DND-41 (cell line): Measurements from ENCODE around the gene SIPA1L3.

ENCODE experiments used
- ATAC-seq: fragments of 200-7000 bp; cut with Tn5 transposase; 3 replicates; pipeline ENCODE4 v1.9.1; 2021; ENCODE audit warnings: low read depth; ENCODE audit not compliant: insufficient read depth
- DNase-seq: peaks from one replicate; pipeline ENCODE4 v3.0.0-alpha.2; 2020
- H2AFZ ChIP-seq: 2 replicates; pipeline ENCODE4 v1.6.0; 2012; ENCODE audit warnings: low read depth, low read length
- H3K27ac ChIP-seq: 2 replicates; pipeline ENCODE4 v1.5.1; 2012; ENCODE audit warnings: low read length, inconsistent platforms
- H3K27me3 ChIP-seq: fragments of 200-600 bp; sonication (generic); 2 replicates; pipeline ENCODE4 v1.6.0; 2012; ENCODE audit warnings: low read length, mild to moderate bottlenecking, inconsistent platforms; ENCODE audit not compliant: insufficient read depth, poor library complexity
- H3K36me3 ChIP-seq: 2 replicates; pipeline ENCODE4 v1.5.1; 2012; ENCODE audit warnings: low read length, inconsistent platforms; ENCODE audit not compliant: insufficient read depth
- H3K4me1 ChIP-seq: 2 replicates; pipeline ENCODE4 v1.5.1; 2012; ENCODE audit warnings: mild to moderate bottlenecking, low read length; ENCODE audit not compliant: insufficient read depth
- H3K4me2 ChIP-seq: 2 replicates; pipeline ENCODE4 v1.6.0; 2012; ENCODE audit warnings: mild to moderate bottlenecking, moderate library complexity, low read length, inconsistent platforms; ENCODE audit not compliant: insufficient read depth
- H3K4me3 ChIP-seq, 2 experiments: fragments of 200-600 bp in 1 of 2; shearing (Covaris generic) in 1 of 2; 2 replicates each; pipeline ENCODE4 v1.5.1; 2012 to 2016; ENCODE audit warnings: inconsistent platforms in 2 of 2, low read length in 2 of 2, mild to moderate bottlenecking in 2 of 2, low read depth in 1 of 2, moderate library complexity in 1 of 2
- H3K79me2 ChIP-seq: 2 replicates; pipeline ENCODE4 v1.6.0; 2012; ENCODE audit warnings: low read length, inconsistent platforms; ENCODE audit not compliant: insufficient read depth
- H3K9ac ChIP-seq: 2 replicates; pipeline ENCODE4 v1.6.0; 2012; ENCODE audit warnings: low read depth, mild to moderate bottlenecking, inconsistent platforms, low read length, moderate library complexity
- H3K9me3 ChIP-seq: 2 replicates; pipeline ENCODE4 v1.5.1; 2012; ENCODE audit warnings: low read length, moderate library complexity, mild to moderate bottlenecking, inconsistent platforms; ENCODE audit not compliant: insufficient read depth, severe bottlenecking
- H4K20me1 ChIP-seq: 2 replicates; pipeline ENCODE4 v1.6.0; 2012; ENCODE audit warnings: low read length; ENCODE audit not compliant: insufficient read depth
- EZH2 ChIP-seq: IDR thresholded peaks from 3 replicates; pipeline ENCODE4 v1.6.1; 2012; ENCODE audit warnings: borderline replicate concordance, low read depth, mild to moderate bottlenecking, moderate library complexity, low read length, inconsistent platforms; ENCODE audit not compliant: severe bottlenecking
- TF ChIP-seq, protein P1 (sequence below): IDR thresholded peaks from 2 replicates; pipeline ENCODE4 v1.5.1; 2012; ENCODE audit warnings: borderline replicate concordance, low read length, moderate library complexity, mild to moderate bottlenecking; ENCODE audit not compliant: poor library complexity, severe bottlenecking; ENCODE audit errors: extremely low read depth

Gene SIPA1L3

DNA sequence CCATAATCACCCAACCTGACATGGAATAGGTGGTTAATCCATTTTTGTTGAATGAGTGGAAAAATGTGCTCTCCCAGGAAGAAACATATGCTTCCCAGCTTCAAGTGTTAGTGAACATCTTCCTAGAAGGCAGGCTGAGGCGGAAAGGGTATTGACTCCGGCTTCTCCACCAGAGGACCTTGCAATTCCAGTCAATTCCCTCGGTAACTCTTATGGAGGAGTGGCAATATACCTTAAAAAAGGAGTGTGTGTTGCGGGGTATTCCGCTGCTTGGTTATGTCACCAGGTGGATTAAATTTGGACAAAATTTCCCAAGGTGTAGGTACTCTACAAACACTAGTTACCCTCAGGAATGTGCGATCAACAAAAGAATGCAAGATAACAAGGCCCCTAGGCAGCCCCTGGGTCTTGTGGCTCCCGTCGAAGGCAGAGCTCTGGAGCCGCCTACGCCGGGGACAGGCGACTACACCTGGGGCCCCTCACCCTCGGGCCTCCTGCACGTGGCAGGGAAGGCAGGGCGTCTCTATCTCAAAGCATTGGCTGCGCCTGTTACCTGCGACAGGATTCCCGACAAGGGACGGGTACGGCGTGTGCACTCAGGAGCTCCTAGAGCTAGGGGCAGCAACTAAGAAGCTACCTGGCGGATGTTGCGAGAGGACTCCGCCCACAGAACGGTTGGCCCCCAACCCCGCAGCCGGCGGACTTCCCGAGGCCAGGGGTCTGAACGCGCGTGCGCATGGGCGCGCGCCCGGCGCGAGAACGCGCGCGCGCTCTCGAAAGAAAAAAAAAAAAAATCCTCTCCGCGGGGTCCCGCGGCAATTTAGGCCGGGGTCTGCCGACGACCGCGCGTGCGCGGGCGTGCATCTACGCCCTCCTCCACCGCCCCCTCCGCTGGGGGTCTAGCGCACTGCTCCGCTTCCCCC is 801 bp upstream of the SIPA1L3 start, which contains the start of gene WDR87:
WDR87 (minus strand) TSS at position 649 of the 923 bp plus-strand sequence. CDS start 8,355 bp downstream, outside the sequence.
- peaks cover 5% of the 10 kb centered on the region; the same call in 1 of the 2 replicates for H4K20me1 ChIP-seq
- no peaks in the 10 kb centered on the region for H3K36me3 ChIP-seq
- peak within 1 kb of the TSS; percentile 95 for H2AFZ ChIP-seq
- peaks cover 26% of the 10 kb centered on the region for H3K4me1 ChIP-seq
- no peaks in the 10 kb centered on the region for H3K27me3 ChIP-seq
- H3K9ac ChIP-seq = peak within 1 kb of the TSS; percentile 72
- no peak for DNase-seq
- TF ChIP-seq EZH2 = no peak
- no peak; the same call in 2 of the 3 replicates for ATAC-seq
- peak within 1 kb of the TSS; percentile 72 for H3K4me2 ChIP-seq
- H3K79me2 ChIP-seq = peaks cover 26% of the 10 kb centered on the region
- H3K4me3 ChIP-seq = peak within 1 kb of the TSS; percentile 56 to 82; a peak in 3 of 4 replicates
- H3K27ac ChIP-seq = peak within 1 kb of the TSS; percentile 86
- H3K9me3 ChIP-seq = no peaks in the 10 kb centered on the region

DNA sequence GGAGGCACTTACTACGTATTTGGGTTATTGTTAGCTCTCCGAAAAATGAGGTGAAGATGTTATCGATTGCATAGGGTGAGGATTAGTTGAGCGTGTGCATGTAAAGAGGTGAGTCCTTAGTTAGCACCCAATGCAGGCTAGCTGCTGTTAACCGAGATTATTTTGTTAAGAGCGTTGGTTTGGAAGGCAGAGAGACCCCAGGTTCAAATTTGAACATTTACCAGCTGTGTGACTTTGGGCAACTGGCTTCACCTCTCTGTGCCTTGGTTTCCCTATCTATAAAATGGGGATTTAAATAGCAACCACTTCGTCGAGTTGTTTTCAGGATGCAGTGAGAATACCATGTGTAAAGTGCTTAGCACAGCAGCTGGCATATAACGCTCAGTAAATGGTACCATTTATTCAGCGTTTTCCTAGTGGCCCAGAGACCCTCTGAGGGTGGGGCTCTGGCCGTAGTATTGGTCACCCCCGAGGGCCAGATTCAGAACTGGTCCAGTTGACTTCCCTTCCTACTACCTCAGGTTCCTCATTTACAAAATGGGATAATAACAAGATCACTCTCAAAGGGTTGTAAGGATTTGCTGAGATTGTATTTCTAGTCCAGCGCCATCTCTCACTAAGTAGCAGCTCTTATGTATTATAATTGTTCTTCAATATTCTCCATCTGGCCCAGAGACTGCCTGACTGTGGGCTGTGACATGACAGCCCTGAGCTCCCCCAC is 887 bp downstream of the SIPA1L3 start:
- H2AFZ ChIP-seq = peak overlapping the region; percentile 80
- H3K4me1 ChIP-seq = peaks cover 26% of the 10 kb centered on the region
- DNase-seq (no peak), ATAC-seq (no peak)
- H3K36me3 ChIP-seq = no peaks in the 10 kb centered on the region
- H3K27me3 ChIP-seq = no peaks in the 10 kb centered on the region
- H3K4me3 ChIP-seq = peak overlapping the region; percentile 56 to 82; a peak in 3 of 4 replicates
- peak overlapping the region; percentile 57 for H3K27ac ChIP-seq
- peaks cover 5% of the 10 kb centered on the region; the same call in 1 of the 2 replicates for H4K20me1 ChIP-seq
- H3K4me2 ChIP-seq = peak overlapping the region; percentile 72
- H3K79me2 ChIP-seq = peaks cover 30% of the 10 kb centered on the region
- no peaks in the 10 kb centered on the region for H3K9me3 ChIP-seq
- no peak for TF ChIP-seq EZH2
- TF ChIP-seq, protein P1, sequence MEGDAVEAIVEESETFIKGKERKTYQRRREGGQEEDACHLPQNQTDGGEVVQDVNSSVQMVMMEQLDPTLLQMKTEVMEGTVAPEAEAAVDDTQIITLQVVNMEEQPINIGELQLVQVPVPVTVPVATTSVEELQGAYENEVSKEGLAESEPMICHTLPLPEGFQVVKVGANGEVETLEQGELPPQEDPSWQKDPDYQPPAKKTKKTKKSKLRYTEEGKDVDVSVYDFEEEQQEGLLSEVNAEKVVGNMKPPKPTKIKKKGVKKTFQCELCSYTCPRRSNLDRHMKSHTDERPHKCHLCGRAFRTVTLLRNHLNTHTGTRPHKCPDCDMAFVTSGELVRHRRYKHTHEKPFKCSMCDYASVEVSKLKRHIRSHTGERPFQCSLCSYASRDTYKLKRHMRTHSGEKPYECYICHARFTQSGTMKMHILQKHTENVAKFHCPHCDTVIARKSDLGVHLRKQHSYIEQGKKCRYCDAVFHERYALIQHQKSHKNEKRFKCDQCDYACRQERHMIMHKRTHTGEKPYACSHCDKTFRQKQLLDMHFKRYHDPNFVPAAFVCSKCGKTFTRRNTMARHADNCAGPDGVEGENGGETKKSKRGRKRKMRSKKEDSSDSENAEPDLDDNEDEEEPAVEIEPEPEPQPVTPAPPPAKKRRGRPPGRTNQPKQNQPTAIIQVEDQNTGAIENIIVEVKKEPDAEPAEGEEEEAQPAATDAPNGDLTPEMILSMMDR = no peak
- H3K9ac ChIP-seq = peak overlapping the region; percentile 72

DNA sequence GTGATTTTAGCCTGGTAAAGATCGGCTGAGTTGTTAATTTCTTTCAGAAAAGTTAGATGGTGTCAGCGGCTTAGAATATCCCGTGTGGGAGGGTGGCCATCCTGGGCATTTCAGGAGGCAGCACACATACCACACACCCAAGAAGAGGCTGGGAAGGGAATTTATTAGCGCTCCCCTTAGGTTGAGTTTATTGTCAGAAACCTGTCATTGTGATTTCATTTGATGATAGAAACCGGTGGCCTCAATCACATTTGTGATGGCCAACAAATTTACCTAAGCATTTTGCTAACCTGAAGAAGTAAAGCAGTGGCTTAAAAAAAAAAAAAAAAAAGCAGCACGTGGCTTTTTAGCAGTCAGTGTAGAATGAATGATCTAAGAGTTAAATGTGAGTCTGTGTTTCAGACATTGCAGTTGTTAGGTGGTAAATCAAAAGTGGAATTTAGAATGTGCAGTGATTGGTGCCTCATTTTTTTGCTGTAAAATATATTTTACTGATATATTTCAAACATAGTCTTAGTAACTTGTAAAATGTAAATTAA is 2.7 kb downstream of the SIPA1L3 start:
- H3K9ac ChIP-seq = no peak overlapping the region

More for the DNA sequence above, 2.7 kb downstream of the SIPA1L3 start:
- DNase-seq (no peak), ATAC-seq (no peak)
- H4K20me1 ChIP-seq = peaks cover 5% of the 10 kb centered on the region; the same call in 1 of the 2 replicates
- H3K36me3 ChIP-seq = no peaks in the 10 kb centered on the region
- no peak overlapping the region for H3K27ac ChIP-seq
- peaks cover 33% of the 10 kb centered on the region for H3K79me2 ChIP-seq
- no peaks in the 10 kb centered on the region for H3K9me3 ChIP-seq
- H3K4me3 ChIP-seq = no peak overlapping the region
- no peak overlapping the region for H3K4me2 ChIP-seq
- H2AFZ ChIP-seq = no peak overlapping the region
- H3K4me1 ChIP-seq = peaks cover 26% of the 10 kb centered on the region
- H3K27me3 ChIP-seq = no peaks in the 10 kb centered on the region
- no peak for TF ChIP-seq EZH2
- TF ChIP-seq, protein P1 = no peak
